Measurements from ENCODE around the gene C1QTNF9B.
"Not testable (repeated sequence)": the region's sequence is repeated elsewhere in the genome, so short reads cannot be mapped to it uniquely, and the experiment has no call there.

The C1QTNF9B gene

GRCh38 chr13:23897452-23897919 is at the start of gene C1QTNF9B:
TSS of gene C1QTNF9B (minus strand) at chr13:23897502.
- DNase-seq (ENCODE audit: low spot score) = not testable (repeated sequence)

GRCh38 chr13:23946900-23947299 is 49.6 kb upstream of the C1QTNF9B start:
- DNase-seq (ENCODE audit: low spot score) = no peak

- DNase-seq (ENCODE audit: low spot score) = no peak
Observed at GRCh38 chr13:23946067-23946466, 48.8 kb upstream of the C1QTNF9B start.

GRCh38 chr13:23945612-23946011 is 48.3 kb upstream of the C1QTNF9B start:
- no peak for DNase-seq (ENCODE audit: low spot score)

GRCh38 chr13:23941211-23941610 is 43.9 kb upstream of the C1QTNF9B start:
- no peak for DNase-seq (ENCODE audit: low spot score)

GRCh38 chr13:23939666-23940065 is 42.4 kb upstream of the C1QTNF9B start:
- DNase-seq (ENCODE audit: low spot score) = not testable (repeated sequence)

- no peak for DNase-seq (ENCODE audit: low spot score)
Observed at GRCh38 chr13:23934520-23934919, 37.2 kb upstream of the C1QTNF9B start.

- DNase-seq (ENCODE audit: low spot score) = peak; percentile 72
Observed at GRCh38 chr13:23928985-23929384, 31.7 kb upstream of the C1QTNF9B start.

GRCh38 chr13:23923031-23923430 is 25.7 kb upstream of the C1QTNF9B start:
- no peak for DNase-seq (ENCODE audit: low spot score)

GRCh38 chr13:23922005-23922932 is 25.0 kb upstream of the C1QTNF9B start:
- DNase-seq (ENCODE audit: low spot score) = no peak

GRCh38 chr13:23921451-23921888 is 24.2 kb upstream of the C1QTNF9B start:
- peak; percentile 56 for DNase-seq (ENCODE audit: low spot score)

GRCh38 chr13:23919006-23919405 is 21.7 kb upstream of the C1QTNF9B start:
- no peak for DNase-seq (ENCODE audit: low spot score)

- DNase-seq (ENCODE audit: low spot score) = no peak
Observed at GRCh38 chr13:23918208-23918607, 20.9 kb upstream of the C1QTNF9B start.

- no peak for DNase-seq (ENCODE audit: low spot score)
Observed at GRCh38 chr13:23915308-23915707, 18.0 kb upstream of the C1QTNF9B start.

GRCh38 chr13:23912469-23912868 is 15.2 kb upstream of the C1QTNF9B start:
- DNase-seq (ENCODE audit: low spot score) = no peak

- no peak for DNase-seq (ENCODE audit: low spot score)
Observed at GRCh38 chr13:23909606-23910005, 12.3 kb upstream of the C1QTNF9B start.

GRCh38 chr13:23905766-23906165 is 8.5 kb upstream of the C1QTNF9B start:
- no peak for DNase-seq (ENCODE audit: low spot score)

GRCh38 chr13:23903906-23904280 is 6.6 kb upstream of the C1QTNF9B start:
- no peak for DNase-seq (ENCODE audit: low spot score)

- no peak for DNase-seq (ENCODE audit: low spot score)
Observed at GRCh38 chr13:23902975-23903905, 5.9 kb upstream of the C1QTNF9B start.

GRCh38 chr13:23901365-23901764 is 4.1 kb upstream of the C1QTNF9B start:
- DNase-seq (ENCODE audit: low spot score) = no peak

- DNase-seq (ENCODE audit: low spot score) = peak; percentile 24
Observed at GRCh38 chr13:23899555-23899954, 2.3 kb upstream of the C1QTNF9B start.

- DNase-seq (ENCODE audit: low spot score) = peak; percentile 46
Observed at GRCh38 chr13:23898101-23898500, 799 bp upstream of the C1QTNF9B start.

Measured in AG08395 (cell line).